ENCODE measurements around the gene ITGB7.

Gene ITGB7

DNA sequence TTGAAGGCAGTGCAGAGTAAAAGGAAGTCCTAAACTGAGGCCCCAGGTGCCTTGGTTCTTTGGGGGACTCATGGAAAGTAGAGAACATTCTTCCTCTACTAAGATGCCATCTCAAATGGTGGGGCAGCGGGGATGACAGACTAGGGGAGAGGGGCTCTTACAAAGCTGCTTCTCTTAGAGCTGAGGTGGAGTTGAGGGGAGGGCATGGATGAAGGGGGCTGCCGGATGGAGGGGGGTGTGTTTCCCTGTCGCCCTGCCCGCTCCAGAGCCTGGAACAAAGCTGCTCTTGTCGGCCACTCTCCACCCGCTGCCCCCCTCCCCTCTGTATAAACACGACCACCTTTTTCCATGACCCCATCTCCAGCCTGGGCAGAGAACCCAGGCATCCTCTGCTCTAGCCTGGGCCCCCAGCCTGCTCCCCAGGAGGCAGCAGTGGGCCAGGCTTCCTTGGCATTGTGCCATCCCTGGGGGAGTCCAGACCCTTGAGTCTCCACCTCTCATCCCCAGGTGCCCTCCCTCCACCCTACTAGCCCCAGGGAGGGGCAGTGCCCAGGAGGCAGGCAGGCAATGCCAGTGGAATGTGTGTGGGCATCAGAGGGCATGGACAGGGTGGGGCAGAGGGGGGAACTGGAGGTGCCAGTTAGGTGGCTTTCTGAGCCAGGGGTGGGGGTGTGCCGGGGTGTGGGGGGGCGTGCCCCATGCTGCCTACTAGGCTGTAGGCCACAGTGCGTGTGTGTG, 23.2 kb upstream of the ITGB7 start:
- DNase-seq = no peak

DNA sequence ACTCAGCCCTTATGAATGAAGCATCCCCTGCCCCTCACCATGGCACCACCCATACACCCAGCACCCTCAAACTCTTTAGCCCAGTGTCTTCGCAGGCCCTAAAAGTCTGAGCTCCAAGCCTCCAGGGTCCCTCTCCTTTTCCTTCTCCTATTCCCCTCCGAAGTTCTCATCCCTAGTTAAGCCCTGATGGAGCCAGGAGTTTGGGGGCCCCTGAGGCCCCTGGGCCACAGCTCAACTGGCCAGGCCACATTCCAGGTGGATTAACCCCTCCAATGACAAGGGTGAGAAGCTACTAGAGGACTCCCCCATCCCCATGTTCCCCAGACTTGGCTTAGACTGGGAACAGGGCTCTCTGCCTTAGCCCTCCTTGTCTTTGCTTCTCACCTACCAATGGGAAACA, 22.4 kb upstream of the ITGB7 start:
- no peak for DNase-seq

DNA sequence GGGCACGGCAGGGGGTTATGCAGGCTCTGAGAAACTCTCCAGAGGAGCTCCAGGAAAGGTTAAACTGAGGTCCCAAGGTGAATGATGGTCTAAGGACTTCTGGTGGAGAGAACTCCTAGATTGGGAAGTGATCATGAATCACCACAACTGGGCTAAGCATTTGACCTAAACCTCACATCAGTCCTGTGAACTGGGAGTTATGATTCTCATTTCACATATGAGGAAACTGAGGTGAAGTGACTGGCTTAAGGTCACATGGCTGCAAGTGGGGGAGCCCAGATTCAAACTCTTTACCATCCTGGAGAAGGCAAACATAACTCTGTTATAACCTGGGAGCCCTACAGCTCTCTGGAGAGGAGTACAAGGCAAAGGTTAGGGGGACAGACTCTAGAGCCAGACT, 20.8 kb upstream of the ITGB7 start:
- DNase-seq = no peak

DNA sequence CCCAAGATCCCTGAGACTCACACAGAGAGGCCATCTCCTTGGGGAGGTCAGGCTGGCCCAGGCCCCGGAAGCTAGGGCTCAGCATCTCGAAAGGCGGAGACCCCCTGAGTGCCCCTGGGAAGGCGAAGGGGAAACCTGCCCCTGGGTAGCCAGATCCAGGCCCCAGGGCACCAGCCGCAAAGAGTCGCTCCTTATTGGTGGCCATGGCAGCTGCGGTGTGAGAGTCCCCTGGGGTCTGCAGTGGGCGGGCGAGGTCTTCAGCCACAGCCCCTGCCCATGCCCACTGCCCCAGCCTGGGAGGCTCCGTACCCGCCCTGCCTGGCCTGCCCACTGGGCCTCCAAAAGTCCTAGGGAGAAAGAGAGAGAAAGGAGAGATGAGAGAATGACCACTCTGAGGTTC, 20.3 kb upstream of the ITGB7 start:
- DNase-seq = no peak

DNA sequence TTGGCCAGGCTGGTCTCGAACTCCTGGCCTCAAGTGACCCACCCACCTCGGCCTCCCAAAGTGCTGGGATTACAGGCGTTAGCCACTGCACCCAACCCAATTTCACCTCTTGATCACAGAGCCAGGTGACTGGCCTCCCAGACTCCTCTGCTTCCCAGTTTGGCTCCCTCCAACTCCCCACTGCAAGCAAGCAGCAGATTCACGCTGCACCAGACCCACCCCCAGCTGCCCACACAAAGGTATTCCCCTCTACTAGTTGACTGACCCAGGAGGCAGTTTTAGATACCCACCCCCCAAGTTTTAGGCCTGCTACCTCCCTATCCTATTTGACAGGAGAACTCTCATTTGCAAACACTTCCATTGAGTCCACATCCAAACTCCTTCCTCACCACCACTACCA, 19.8 kb upstream of the ITGB7 start:
- no peak for DNase-seq

DNA sequence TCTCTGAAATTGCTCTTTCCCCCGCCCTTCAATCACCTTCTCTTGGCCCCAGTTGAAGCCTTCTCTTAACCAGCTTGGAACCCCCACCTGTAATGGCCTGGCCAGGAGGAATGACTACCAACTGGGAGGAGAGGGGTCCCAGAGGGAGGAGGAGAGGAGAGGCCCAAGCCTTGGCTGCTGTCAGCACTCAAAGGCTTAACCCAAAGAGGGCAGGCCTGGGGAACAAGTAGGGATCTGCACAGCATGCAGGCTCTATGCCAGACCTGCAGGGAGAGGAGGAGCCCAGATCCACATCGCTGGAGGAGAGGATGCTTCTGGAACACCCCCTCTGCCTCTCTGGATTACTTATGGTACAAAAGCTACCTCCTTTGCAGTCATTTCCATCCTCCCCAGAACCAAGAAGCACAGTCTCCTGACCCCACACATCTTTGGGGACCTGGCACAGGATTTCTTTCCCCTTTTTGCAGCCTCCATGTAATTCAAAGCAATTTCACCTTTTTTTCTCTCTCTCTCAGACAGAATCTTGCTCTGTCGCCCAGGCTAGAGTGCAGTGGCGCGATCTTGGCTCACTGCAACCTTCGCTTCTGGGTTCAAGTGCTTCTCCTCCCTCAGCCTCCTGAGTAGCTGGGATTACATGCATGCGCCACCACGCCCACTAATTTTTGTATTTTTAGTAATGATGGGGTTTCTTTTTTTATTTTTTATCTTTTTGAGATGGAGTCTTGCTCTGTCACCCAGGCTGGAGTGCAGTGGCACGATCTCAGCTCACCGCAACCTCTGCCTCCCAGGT, 18.8 kb upstream of the ITGB7 start:
- DNase-seq = no peak

DNA sequence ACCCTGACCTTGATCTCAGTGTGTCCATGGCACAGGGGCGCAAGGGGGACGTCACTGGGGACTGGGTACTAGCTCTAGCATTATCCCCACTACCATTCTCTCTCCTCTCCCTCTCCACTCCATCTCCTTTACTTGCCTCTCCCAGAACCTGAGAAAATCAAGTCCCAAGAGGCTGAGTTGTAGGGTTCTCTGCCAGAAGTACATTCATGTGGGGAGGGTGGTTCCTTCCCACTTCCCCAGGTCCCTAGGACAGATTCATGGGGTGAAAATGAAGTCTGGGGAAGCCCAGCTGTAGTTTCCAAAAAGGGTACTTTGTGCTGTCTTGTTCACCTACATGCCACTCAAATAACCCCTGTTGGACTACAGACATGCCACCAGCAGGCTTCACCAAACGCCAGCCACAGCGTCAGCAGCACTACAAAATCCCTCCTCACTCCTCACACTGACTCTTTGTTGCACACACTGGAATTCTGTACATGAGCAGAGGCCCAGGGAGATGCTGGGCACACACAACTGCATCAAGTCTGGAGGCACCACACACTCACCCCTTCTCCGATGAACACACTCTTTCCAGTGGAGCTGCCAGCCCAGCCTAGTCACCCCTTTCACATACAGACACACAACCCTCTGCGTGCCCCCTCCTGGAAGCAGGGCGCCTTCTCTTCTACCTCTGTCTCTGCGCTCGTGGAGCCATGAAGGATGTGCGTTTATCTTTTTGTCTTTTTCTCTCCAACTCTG, 18.0 kb upstream of the ITGB7 start:
- DNase-seq = no peak

DNA sequence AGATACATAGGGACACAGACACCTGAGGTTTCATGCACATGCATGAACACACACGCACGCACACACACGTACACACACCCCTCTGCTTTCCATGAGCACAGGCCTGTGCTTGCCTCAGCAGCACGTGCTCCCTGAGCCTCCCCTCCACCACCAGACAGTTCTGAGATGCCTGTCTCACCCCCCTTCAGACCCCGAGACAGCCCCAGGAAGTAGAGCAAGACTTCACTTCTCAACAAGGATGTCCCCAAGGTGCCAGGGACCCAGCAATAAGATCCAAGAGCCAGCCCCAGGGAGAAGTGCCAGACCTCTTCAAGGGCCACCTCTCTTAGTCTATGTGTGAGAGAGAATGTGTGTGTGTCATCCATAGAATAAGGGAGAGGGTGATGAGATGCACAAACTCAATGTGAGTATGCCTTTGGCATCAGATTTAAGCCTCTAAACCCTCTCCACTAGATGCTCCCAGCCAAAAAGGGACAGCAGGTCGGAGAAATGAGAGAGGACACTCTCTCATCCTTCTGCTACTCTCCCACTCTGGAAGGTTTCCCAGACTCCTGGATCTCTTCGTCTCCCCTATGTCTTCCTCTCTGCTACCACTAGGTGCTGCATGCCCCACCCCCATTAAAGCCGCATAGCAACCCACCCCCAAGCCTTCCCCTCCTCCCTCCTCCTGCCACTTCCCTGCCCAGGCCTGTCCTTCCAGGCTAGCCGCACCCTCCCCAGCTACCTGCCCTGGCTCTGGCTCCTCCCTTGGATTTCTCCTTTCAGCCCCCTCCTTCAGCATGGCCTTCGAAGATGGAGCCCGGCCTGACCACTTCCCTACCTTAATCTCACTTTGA, 17.2 kb upstream of the ITGB7 start:
- DNase-seq = no peak

DNA sequence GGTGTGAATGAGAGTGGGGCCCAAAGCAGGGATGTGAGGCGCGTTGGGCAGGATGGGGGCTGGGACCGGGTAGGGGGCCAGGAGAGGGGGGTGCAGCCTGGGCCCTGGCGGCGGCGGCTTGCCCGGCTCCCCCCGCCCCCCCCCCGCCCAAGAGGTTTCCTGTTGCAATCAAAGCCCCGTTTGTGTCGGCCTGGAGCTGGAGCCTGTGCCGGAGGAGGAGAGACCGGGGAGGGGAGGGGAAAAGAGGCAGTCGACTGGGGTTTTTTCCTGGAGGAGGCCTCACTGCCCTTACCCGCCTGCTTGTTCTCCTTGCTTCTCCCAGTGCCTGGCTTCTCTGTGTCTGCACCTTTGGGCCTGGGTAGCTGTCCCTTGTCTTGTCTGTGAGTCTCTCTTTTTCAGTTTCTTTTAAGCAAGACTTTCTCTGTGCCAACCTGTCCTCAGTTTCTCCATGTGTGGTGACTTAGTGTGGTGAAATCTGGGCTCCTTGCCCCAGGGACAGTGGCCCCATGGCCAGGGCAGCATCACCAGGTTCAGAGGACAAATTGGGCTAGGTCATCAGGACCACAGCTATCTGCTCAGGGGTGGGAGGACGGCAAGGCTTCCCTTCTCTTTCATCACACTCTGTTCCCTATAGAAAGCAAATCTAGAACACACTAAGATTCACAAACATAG, 16.5 kb upstream of the ITGB7 start:
- no peak for DNase-seq

DNA sequence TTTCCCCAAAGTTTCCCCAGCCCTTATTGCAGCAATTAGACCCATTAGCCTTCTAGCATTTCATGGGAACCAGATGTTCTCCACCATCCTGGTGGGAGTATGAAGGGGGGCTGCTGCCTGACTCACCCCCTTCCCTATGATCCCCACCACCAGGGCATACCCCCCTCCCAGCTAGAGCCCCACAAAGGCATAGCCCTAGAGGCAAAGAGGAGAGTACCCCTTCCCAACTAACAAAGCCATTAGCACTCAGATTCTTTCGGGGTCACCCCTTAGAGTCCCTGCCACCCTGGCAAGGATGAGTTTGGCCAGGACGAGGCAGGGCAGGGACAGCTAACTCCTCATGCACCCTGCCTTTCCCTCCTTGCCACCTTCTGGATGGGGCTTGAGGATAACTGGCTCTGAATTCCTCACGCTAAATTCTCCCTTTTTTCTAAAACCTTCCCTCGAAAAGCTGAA, 15.8 kb upstream of the ITGB7 start:
- no peak for DNase-seq

DNA sequence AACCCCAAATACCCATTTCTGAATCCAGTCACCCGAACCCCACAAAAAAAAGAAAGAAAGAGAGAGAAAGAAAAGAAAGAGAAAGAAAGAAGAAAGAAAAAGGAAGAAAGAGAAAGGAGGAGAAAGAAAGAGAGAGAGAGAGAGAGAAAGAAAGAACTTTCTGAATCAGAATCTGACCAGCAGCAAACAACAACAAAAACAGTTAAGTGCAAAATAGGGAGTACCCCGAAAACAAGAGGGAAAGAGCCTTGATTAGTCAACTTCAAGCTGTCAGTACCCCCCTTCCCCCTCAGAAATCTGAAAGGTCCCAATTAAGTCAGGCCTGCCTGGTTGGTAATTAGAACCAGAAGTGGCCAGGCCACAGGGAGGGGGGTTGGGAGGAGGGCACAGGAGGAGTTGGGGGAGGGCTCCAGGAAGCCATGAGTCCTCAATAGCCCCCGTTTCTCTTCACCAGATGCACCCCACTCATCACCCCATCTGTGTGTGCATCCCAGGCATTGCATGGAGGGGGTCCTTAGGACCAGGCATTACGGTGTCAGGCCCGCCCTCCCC, 15.2 kb upstream of the ITGB7 start:
- peak; percentile 2 for DNase-seq

DNA sequence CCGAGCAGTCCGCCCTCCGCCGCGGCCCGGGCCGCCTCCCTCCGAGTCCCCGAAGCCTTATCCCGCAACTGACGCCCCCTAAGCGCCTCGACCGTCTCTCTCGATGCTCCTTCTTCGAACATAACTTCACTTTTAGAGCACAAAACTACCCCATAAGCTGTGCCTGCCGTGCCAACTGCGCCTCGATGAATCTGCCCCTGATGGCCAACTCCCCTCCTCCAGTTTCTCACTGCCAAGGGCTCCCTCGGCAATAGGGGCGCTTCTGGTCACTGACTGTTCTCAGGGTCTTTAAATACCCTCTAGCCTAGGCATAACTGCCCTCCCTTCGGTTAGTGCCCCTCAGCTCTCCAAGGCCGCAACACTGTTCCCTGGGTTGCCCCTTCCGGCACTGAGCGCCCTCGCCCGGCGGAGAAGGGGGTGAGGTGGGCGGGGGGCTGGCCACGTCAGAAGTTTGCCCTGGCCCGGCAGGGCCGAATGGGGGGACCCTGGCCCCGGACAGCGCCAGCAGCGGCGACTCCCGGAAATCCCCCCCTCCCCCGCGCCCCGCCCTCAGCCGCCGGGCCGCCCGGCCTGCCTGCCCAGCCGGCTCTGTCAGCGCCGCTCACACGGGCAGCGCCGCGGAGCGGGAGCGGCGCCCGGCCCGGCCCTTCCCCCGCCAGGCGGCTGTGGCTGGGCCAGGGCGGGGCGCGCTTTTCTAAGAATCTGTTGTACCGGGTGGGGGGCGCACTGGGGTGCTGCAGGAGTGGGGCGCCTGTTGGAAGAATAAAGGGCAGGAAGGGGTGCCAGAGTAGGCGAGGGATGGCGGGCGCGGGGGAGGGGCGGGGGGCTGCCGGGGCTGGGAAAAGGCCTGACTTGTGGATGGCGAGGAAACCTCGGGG, 14.4 kb upstream of the ITGB7 start:
- DNase-seq = peak; percentile 49

DNA sequence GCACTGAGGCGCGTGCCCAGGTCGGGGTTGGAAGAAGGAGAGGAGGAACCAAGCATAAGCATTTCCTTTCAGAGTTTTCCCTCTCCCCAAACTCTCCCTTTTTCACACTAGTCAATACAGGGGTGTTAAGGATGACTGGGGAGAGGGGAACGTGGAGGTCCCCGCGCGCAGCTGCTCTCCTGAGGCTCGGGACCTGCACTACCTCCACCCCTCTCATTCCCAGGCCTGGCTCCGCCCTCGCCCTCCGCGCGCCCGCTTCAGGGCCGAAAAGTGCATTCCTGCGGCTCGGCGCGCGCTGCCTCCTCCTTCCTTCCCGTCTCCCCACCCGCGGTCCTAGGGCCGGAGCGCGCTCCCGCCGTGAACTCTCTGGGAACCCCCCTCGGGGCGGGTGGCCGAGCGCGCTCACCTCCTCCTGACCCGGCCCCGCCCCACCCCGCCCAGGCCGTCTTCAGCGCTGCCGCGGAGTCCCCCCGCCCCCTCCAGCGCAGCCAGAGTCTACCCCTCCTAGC, 13.7 kb upstream of the ITGB7 start:
- peak; percentile 96 for DNase-seq

DNA sequence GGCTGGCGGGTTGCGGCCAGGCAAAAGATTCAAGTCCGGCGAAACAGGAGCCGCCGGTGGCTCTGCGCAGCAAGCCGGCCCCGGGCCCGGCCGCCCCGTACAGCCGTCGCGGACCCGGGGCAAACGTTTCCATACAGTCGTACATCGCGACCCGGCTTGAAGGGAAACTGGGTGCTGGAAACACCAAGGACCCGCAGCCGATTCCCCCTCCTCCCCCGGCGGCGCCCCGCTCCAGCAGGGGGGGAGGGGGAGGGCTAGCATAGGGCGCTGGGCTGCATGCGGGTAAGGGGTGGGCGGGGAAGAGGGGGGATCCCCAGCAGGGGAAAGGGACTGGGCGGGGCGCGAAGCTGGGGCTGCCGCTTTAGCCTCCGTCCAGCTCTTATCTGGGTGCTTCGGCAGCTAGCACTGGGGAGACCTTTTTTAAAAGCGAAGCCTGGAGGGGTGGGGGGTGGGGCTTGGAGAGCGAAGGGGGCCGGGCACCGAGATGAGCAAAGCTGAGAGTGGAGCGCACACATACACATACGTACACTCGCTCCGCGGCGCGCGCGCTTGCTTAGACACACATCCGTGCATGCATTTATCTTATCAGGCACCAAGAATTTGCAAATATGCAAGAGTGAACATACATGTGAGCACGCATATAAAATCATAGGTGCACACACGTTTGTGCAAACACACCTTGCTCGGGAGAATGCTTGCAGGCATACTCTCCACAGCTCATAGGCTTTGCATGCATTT, 13.1 kb upstream of the ITGB7 start:
- DNase-seq = peak; percentile 81

DNA sequence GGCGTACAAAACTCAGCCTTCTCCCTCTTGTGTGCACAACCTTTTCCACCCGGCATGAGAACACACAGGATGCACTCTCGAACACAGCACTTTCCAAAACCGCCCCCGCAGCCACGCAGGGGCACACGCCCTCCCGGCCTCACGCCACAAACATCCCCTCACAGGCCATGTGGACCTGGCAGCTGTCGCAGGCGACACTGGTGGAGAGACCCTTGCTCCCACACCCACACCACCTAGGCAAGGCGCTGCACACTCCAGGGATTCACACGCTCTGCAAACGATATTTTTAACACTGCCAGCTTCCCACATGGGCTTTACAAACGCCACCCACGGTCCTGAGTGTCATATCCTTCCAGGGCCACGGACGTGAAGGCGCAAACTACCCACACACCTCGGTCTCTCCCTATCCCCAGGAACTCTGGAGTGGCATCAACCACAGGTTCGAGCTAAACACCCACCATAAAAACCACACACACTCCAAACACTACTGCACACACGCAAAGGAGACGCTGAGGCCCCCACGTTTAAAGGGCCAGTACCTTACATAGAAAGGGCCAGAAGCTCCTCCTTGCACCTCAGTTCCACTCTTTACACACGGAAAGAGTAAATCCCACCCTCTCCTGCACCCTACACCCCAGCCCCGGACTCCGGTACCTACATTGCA, 12.4 kb upstream of the ITGB7 start:
- DNase-seq = peak; percentile 44

DNA sequence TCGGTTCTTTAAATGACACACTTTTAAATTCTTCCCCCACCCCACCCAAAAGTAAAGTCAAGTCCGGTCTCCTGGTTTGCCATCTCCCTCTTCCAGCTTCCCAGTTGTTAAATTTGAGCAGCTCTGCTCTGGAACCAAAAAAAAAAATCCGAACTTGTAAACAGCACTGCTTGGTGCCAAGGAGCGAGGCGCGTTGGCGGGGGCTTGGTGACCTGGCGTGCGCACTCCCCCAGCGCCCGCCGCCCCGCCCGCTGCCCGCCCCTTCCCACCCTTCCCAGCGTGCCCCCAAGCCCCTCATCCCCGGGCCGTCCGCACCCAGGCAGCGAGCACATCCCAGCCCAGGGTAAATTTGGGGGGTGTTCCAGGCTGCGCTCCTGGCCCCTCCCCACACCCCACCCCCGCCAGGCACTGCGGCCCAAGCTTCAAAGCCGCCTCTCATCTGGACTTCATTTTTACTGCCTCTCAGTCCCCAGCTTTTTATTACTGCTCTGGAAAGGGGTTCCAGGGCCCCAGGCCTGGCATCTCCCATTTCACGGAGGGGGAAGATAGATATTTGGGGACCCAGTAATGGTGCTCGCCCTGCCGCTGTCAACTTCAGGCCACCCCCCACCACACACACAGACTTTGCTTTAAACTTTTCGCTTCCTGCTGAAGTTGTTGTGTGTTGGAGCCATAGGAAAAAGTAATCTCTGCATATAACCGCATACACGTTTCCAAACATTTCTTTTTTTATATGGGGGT, 11.7 kb upstream of the ITGB7 start:
- DNase-seq = no peak

DNA sequence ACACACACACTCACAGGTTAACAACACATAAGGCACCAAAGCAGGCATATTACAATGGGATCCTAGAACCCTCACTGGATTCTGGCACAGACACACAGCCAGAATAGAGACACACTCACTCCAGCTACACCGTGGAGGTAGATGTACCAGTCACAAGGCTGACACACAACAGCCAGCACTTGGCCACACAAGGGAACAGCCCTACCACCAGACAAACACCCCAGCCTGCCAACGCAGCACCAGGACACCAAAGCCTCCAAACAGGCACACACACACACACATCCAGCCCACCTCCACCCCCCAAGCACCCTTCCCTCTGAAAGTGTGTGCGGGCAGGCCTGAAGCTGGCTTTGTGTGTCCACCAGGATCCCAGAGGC, 10.9 kb upstream of the ITGB7 start:
- DNase-seq = no peak

DNA sequence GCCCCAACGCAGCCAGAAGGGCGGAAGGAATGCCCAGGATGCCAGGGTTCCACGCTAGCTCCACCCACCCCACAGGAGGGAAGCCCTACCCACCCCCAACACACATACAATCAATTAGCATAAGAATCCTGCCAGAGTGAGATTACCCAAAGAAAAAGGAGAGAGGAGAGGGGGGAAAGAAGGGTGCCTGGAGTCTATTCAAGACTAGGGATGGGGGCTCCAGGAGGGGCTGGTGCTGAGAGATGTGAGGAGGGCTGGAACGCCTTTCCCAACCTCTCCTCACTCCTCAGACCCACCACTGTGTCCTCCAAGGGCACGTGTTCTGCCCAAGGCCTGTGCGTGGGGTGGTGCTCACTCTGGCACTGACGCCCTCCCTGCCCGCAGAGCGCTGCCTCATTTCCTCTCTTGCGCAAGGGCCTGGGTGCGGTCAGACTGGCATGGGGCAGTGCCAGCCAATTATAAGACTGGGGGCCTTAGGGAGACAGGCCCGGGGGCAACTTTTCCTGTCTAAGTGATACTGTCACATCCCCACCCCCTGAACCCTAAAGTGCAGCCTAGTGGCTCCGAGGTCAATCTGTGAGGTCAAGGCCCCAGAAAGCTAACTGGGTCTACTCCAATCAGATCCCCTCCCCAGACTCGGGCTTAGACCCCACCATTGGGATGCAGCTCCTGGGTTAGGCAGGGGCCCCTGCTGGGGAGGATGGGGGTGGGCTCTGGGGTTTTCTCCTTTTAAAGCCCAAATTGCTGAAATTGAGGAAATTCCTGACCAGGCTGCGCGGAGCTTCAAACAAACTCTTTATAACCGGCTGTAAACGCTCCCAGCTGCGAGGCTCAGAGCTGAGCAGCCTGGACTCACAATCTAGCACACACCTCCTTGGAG, 10.2 kb upstream of the ITGB7 start:
- DNase-seq = no peak

Data from HCEC 1CT (cell line).